Hepatic stellate cell (primary cell): ENCODE results near the gene NXF1.
"Not testable (repeated sequence)": the region's sequence is repeated elsewhere in the genome, so short reads cannot be mapped to it uniquely, and the experiment has no call there.

Source experiments
- DNase-seq: peaks from one replicate; pipeline ENCODE4 v3.0.0; 2011; ENCODE audit warnings: low spot score

The NXF1 gene

DNA sequence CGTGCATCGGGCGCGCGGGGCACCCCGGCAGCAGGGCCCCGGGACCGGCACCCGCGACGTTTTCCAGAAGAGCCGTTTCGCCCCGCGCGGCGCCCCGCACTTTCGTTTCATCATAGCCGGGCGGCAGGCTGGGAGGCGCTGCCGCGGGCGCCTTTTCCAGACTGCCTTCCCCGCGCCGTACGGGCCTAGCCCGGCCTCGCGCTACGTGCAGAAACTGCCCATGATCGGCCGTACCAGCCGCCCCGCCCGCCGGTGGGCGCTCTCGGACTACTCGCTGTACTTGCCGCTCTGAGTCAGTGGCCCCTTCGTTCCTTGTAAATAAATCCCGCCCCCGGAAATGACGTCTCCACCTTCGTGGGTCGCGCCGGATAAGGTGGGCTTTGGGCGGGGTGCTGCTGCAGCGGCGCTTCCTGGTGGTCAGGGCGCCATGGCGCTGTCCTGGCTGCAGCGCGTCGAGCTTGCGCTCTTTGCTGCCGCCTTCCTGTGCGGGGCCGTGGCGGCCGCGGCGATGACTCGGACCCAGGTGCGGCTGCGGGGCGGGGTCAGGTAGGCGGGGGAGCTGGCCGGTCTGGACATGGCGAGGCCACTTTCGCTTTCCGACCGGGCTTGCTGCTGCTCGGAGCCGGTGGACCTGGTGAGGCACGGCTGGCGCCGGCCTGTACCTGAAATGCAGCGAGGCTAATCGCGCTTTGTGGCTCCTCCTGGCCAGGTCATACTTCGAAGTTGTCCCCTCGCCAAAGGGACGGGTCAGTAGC is 18.1 kb downstream of the NXF1 start, which contains the start of gene TMEM179B:
Gene TMEM179B, plus strand, starts transcription at position 398 of the 755 bp plus-strand sequence. Its CDS starts 30 bp downstream, at position 428.
- peak; percentile 97 for DNase-seq

DNA sequence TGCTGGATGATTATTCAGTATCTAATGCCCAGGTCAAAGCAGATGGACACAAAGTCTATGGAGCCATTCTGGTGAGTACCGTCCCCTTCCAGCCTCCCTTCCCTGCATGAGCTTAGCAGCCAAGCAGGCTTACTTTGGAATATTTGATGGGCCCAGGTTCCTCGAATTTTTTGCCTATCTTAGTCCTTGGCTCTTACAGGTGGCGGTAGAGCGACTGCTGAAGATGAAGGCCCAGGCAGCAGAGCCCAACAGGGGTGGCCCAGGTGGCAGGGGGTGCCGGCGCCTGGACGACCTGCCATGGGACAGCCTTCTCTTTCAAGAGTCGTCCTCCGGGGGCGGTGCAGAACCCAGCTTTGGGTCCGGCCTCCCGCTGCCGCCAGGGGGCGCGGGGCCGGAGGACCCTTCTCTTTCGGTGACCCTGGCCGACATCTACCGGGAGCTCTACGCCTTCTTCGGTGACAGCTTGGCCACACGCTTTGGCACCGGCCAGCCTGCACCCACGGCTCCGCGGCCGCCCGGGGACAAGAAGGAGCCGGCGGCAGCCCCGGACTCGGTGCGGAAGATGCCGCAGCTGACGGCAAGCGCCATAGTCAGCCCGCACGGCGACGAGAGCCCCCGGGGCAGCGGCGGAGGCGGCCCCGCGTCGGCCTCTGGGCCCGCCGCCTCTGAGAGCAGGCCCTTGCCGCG is 18.8 kb downstream of the NXF1 start:
- DNase-seq, result peak; percentile 94

DNA sequence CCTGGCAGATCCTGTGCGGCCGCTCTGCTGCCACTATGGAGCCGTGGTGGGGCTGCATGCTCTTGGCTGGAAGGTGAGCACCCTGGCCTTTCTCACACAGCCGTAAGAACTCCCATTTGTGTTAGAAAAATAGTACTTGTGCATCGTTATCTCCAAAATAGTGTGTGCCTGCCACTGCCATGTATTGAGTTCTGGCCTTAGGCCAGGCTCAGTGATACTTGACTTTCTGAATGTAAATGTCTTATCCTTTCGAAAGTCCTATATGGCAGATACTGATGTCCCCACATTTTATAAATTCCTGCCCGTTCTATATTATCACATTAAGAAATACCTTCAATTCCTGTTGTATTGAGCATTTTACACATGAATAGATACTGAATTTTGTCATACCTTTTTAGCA is 22.5 kb downstream of the NXF1 start:
- DNase-seq, result no peak

DNA sequence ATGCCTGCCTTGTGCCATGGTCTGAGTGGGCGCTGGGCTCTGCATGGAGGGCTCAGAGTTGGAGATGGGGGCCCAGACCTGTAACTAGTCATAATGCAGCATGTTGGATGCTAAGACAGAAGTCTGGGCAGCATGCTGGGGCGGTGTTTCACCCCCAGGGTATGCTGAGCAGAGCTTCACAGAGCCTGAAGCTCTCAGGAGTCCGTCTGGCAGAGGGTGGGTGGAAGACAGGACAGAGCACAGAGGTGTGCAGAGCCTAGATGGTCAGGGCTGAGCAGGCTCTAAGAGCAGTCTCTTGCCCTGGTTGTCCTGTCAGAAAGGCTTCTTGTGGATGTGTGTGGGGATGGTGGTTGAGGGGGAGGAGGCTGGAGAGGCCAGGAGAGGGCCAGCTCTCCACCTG is 26.8 kb downstream of the NXF1 start:
- DNase-seq, result no peak

DNA sequence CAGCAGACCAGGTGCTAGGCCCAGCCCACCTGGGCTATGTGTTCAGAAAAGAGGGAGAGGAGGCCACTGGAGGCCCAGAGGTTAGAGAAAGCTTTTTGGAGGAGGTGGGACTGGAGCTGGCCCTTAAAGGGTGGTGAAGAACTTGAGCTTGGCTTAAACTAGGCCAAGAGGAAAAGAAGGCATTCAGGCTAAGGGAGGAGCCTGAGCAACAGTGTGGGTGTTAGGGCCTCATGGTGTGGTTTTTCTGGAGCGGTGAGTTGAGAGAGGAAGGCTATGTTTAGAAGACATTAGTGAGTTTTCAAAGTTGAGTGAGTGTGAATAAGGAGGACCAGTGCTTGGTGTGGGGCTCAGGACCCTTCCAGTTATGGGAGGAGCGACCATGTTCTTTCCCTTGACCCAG is 27.9 kb downstream of the NXF1 start:
- no peak for DNase-seq

DNA sequence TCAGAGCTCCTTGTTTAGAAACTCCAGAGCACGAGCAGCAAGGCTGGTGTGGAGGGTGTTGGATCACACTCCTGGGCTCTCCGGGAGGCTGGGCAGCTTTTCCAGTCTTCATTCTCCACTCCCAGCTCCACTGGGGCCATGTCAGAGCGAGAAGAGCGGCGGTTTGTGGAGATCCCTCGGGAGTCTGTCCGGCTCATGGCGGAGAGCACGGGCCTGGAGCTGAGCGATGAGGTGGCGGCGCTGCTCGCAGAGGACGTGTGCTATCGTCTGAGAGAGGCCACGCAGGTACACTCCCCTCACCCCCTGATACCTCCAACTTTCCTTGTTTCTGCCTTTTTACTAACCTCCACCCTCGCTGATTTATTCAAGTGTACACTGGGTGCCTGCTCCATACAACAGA is 29.6 kb downstream of the NXF1 start:
- DNase-seq, result no peak

DNA sequence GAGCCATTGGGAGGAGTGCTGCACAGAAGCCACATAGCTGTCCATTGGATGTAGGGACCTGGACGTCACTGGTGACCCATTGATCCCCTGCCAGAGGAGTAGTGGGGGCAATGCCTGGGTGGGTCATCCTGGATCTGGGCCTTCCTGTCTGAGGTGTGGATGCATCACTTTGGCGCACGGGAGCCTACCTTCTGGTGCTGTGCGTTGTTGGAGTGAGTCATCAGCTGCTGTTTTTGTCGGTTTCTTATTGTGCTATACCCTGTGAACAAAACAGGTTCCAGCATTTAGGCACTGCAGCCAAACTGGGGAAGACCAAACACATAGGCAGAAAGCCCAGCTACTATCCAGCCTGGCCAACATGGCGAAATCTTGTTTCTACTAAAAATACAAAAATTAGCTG is 30.8 kb downstream of the NXF1 start:
- no peak for DNase-seq

DNA sequence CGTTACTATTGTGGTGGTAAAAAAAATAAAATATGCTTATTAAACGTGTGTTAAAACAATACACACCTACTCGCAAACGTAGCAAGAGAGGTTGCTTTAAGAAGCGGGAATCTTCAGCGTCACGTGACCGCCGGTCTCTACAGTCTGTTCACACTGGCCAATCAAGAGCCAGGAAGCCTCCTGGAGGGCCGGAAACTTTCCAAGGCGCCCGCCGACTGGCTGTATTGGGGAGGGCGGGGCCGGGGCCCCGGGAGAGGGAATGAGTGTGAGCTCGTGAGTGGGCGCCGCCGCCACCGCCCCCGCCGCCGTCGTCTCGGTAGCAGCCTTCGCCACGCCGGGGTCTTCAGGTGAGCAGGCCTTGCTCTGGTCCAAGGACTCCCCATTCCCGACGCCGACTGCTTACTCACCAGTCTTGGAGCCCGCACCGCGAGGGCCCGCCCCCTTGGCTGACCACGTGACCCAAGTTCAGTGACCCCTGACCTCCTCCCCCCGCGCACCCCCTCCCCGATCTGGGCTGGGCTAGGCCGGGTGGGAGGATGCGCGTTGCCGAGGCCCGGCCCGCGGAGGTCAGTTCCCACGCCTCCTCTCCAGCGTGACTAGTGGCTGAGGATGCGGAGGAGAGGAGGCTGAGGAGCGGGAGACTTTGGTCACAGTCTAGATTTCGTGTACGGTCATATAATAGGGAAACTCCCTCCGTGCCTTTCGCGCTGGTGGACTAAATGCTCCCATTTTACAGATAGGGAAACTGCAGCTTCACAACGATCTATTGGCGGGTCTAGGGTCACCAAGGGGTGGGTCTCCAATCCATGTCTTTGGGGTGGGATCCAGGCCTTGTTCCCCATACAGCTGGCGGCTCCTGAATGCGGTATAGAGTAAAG is 33.9 kb downstream of the NXF1 start, which contains the start of gene TAF6L:
Gene TAF6L, plus strand, starts transcription at position 253 of the 878 bp plus-strand sequence. CDS start 4,388 bp downstream, outside the sequence.
- DNase-seq, result peak; percentile 98

DNA sequence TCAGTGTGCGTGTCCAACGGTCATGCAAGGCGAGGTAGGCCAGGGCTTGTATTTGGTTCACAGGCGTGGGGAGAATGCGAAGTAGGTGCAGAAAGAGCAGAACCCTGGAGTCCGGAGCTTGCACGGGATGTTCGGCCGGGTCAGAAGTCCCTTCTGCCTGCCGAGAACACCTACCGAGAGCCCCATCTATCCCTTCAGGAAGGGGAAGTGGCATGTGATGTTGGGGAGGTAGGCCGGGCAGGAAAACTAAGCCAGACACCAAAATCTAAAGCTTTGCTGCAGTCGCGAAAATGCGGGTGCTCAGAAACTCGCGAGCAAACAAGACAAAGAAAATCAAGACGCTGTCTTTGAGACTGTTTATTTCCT is 34.5 kb downstream of the NXF1 start:
- no peak for DNase-seq

DNA sequence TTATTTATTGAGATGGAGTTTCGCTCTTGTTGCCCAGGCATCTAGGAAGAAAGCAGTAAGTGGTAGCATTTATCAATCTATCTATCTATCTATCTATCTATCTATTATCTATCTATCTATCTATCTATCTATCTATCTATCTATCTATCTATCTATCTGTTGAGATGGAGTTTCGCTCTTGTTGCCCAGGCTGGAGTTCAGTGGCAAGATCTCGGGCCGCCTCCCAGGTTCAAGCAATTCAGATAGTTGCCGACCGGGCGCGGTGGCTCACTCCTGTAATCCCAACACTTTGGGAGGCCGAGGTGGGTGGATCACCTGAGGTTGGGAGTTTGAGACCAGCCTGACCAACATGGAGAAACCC is 44.4 kb downstream of the NXF1 start:
- not testable (repeated sequence) for DNase-seq

DNA sequence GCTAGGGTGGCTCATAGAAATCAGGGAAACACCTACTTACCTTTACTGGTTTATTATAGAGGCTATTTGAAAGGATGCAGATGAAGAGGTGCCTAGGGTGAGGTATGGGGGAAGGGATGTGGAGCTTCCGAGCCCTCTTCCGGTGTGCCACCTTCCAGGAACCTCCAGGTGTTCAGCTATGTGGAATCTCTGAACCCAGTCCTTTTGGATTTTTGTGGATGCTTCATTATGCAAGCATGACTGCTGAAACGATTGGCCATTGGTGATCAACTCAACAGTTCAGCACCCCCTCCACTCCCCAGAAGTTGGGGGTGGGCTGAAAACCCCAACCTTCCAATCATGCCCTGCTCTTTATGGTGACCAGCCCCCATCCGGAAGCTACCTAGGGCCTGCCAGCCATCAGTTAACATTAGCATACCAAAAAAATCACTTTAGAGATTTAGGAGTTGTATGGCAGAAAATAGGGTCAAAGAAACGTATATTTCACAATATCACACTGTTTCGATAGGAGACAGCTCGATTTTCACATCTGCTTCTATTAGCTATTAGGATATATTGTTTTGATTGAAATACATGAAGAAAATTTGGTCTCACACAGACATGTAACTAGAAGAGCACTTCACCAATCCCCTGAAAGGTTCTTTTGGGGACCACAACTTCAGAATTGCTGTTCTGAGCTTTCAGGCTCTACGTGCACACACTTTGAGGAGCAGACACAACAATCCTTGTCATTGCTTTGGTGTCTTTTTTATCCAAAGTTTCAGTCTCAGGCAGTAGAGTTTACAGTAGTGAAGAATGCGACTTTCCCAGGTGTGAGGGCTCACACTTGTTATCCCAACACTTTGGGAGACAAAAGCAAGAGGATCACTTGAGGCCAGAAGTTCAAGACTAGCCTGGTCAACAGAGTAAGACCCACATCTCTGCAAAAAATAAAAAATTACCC is 47.1 kb downstream of the NXF1 start:
- DNase-seq, result no peak

DNA sequence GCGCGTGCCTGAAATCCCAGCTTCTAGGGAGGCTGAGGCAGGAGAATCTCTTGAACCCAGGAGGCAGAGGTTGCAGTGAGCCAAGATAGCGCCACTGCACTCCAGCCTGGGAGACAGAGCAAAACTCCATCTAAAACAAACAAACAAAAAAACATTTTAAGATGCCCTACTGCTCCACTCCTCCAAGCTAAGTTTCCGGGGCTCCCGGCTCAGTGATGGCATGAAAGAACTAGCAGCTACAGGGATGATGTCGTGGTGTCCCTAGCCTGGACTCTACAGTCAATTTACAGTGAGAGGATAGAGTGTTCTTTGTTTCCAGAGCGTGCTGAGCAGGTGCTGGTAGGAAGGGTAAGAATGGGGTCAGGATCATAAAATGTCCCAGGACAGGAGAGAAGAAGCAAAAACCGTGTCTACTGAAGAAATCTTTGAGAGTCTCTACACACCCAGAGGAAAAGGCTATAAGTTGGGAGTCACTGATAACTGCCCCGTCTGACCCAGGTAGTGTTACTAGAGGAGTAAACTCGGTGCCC is 50.1 kb downstream of the NXF1 start:
- DNase-seq, result no peak

DNA sequence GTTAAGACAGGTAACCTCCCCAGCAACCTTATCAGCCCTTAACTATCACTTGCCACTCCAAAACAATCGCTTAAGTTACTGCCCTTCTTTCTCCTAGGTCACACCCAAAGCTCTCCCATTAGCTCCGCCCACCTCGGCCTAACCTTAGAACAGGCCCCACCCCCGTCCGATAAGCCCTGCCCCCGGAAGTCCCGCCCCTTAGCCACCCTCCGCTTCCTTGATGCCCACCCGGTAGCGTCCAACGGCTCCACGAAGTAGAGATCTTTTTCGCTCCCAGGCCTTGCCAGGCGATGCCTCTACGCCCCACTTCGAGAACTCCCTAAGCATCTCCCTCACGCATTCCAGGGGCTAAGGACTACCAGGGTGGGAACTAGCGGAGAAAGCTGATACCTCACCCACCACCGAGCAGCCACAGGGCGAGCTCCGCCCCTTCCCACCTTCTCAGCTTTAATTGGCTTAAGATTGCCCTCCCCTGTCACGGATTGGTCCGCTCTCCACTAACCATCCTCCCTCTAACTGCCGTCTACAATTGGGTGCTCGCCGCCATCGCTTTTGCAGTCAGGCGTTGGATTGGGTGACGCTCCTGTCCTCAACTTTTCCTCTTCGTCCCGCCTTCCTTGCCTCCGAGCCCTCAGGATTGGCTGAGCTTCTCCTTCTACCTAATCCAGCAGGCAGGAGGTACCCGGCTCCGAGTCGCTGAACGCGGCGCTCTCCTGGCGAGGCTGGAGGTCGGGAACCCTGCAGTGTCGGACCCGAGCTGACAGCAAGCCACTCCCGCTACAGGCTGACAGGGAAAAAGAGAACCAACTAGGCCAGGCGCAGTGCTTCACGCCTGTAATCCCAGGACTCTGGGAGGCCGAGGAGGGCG is 51.3 kb downstream of the NXF1 start, which contains the start of gene ZBTB3:
Gene ZBTB3, minus strand, starts transcription at position 425 of the 868 bp plus-strand sequence. CDS start 496 bp downstream, outside the sequence.
- DNase-seq, result peak; percentile 98

DNA sequence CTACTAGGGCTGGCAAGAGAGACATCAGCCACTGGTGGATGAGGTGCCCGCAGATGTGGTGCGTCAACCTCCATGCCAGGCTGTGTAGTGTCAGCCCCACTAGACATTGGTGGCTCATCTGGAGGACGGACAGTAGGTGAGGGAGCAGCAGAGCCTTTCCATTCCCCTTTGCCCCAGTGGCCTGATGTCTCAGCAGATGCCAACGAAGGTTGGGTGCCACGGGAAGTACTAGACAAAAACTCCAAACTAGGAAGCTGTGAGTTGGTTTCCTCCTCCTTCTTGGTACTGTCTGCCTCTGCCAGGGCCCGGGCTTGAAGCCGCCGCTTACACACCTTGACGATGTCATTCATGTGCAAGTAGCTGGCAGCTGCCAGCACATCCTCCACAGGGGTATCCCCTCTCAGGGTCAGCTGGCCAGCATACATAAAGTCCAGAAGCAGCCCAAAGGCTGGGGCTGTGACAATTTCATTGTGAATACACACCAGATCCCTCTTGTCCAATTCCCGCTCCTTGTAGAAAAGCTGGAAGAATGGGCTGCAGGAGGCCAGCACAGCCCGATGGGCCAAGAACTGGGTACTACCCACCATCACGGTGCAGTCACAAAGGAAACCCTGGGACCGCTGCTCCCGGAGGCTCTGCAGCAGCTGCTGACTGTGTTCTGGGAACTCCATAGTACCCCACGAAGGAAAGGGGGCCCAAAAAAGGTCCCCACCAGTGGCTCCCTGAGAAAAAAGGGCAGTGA is 52.1 kb downstream of the NXF1 start:
- DNase-seq, result no peak

DNA sequence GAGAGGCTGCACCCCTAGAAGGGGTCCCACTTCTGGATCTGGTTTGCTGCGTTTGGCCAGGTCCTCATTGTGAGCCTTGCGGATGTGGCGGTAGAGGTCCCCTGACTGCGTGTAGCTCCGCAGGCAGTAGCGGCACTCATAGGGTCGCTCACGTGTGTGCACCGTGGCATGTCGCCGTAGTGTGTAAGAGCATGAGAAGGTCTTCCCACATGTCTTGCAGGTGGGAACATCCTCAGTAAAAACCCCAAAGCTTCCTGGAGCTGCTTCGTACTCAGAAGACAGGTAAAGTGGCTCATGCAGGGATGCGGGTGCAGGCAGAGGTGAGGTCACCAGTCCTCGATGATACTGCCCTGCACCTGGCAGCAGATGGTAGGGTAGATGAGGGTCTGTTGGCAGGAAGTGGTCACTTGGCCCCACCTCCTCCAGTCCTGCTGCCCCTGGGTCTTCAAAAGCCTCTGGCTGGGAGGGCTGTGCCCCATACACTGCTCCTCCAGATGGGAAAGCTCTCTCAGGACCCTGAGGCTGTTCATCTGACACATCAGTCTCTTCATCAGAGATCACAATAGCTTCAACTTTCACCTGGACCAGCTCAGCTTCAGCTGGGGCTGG is 53.0 kb downstream of the NXF1 start:
- no peak for DNase-seq

DNA sequence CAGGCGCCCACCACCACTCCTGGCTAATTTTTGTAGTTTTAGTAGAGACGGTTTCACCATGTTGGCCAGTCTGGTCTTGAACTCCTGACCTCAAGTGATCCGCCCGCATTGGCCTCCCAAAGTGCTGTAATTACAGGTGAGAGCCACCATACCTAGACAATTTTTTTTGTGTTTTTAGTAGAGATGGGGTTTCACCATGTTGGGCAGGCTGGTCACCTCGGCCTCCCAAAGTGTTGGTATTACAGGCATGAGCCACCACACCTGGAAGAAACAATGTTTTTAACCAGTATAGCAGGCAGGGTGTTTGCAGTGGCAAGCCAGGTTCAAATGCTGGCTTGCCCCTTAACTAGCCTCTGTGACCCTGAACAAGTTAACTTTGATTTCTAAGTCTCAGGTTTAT is 55.3 kb downstream of the NXF1 start:
- DNase-seq, result not testable (repeated sequence)

DNA sequence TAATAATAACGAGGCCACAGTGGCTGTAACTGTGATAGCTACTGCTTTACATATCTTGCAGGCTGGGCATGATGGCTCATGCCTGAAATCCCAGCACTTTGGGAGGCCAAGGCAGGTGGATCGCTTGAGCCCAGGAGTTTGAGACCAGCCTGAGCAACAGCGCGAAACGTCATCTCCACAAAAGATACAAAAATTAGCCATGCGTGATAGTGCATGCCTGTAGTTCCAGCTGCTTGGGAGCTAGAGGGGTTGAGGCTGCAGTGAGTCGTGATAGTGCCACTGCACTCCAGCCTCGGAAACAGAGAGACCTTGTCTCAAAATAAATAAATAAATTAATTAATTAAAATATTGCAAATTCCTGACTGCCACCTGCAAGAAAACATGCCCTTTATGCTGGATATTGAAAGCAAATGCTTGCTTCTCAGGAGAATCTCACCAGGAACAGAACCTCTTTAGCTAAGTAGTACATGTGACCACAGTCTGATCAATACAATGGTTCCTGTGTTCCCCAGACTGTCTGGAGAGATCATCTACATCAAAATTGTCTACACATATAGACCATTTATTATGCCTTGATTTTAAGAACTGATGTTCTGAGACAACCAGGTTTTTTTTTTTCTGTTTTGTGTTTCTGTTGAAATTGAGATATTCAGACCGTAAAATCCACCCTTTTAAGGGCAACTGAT is 57.6 kb downstream of the NXF1 start:
- DNase-seq, result no peak
